K562 (cell line): ENCODE results near the gene COMTD1. TPM values are rescaled to one million over a fixed set of nuclear protein-coding genes. Genes with fewer than 3 reads are reported as not detected.

ENCODE experiments used
- ARNT ChIP-seq, 2 experiments: fragments of 450-650 bp; IDR thresholded peaks; 2 replicates each; pipeline ENCODE4 v1.6.1; 2016; ENCODE audit warnings: mild to moderate bottlenecking in 1 of 2
- ATF7 ChIP-seq: fragments of 450-650 bp; IDR thresholded peaks from 2 replicates; pipeline ENCODE4 v1.7.1; 2014; ENCODE audit warnings: mild to moderate bottlenecking, moderate library complexity
- CGGBP1 ChIP-seq: fragments of 250-450 bp; sonication (Bioruptor Pico); IDR thresholded peaks from 2 replicates; pipeline ENCODE4 v1.9.0; 2021; ENCODE audit warnings: mild to moderate bottlenecking
- CTBP1 ChIP-seq: fragments of 450-650 bp; IDR thresholded peaks from 2 replicates; pipeline ENCODE4 v1.6.1; 2016; ENCODE audit warnings: borderline replicate concordance
- CTCFL ChIP-seq: IDR thresholded peaks from 2 replicates; pipeline ENCODE4 v1.6.1; 2011; ENCODE audit warnings: borderline replicate concordance, low read depth, mild to moderate bottlenecking, moderate library complexity, low read length; ENCODE audit not compliant: insufficient read depth, poor library complexity, severe bottlenecking
- FOS ChIP-seq: IDR thresholded peaks from 3 replicates; pipeline ENCODE4 v1.6.1; 2011; ENCODE audit not compliant: insufficient read length; ENCODE audit errors: extremely low read depth
- FOSL1 ChIP-seq: fragments of 200-800 bp; sonication (Bioruptor generic); conservative IDR thresholded peaks from 2 replicates; pipeline ENCODE4 v1.6.1; 2016; ENCODE audit warnings: missing genetic modification characterization, missing compliant biosample characterization
- FOXJ3 ChIP-seq: sonication (generic); formaldehyde crosslinking; IDR thresholded peaks from 2 replicates; pipeline ENCODE4 v1.4.0; 2020; ENCODE audit warnings: mild to moderate bottlenecking, missing genetic modification reagents
- FOXK2 ChIP-seq, 2 experiments: fragments of 450-650 bp; IDR thresholded peaks in 1 of 2; conservative IDR thresholded peaks in 1 of 2; 2 replicates each; pipeline ENCODE4 v1.6.1; 2016; ENCODE audit warnings: low read depth in 2 of 2, mild to moderate bottlenecking in 1 of 2
- LARP7 ChIP-seq: fragments of 450-650 bp; IDR thresholded peaks from 2 replicates; pipeline ENCODE4 v1.6.1; 2016
- NFE2 ChIP-seq: IDR thresholded peaks from 2 replicates; pipeline ENCODE4 v1.6.1; 2014; ENCODE audit warnings: antibody characterized with exemption, low read depth
- NR3C1 ChIP-seq: sonication (generic); formaldehyde crosslinking; IDR thresholded peaks from 2 replicates; pipeline ENCODE4 v1.8.1; 2022; ENCODE audit warnings: missing genetic modification reagents
- POLR2A ChIP-seq: fragments of 450-650 bp; conservative IDR thresholded peaks from 2 replicates; pipeline ENCODE4 v1.6.1; 2016
- RAD21 ChIP-seq, 2 experiments: fragments of 250-450 bp in 1 of 2; fragments of 450-650 bp in 1 of 2; sonication (Bioruptor Pico) in 1 of 2; formaldehyde crosslinking in 1 of 2; IDR thresholded peaks in 1 of 2; conservative IDR thresholded peaks in 1 of 2; 2 replicates each; pipeline versions ENCODE4 v1.4.0 to v1.8.0; 2020 to 2022; ENCODE audit warnings: mild to moderate bottlenecking in 2 of 2, moderate library complexity in 1 of 2
- STAT5B ChIP-seq: fragments of 250-450 bp; sonication (Bioruptor Pico); IDR thresholded peaks from 2 replicates; pipeline ENCODE4 v1.8.0; 2021; ENCODE audit warnings: mild to moderate bottlenecking, inconsistent platforms
- SUPT5H ChIP-seq: fragments of 450-650 bp; IDR thresholded peaks from 2 replicates; pipeline ENCODE4 v1.6.1; 2016
- TEAD4 ChIP-seq, 2 experiments: sonication (generic) in 1 of 2; formaldehyde crosslinking in 1 of 2; IDR thresholded peaks; 2 replicates each; pipeline versions ENCODE4 v1.6.1 to v1.8.0; 2012 to 2022; ENCODE audit warnings: borderline replicate concordance in 1 of 2, inconsistent platforms in 1 of 2, low read length in 1 of 2, mild to moderate bottlenecking in 1 of 2, missing genetic modification reagents in 1 of 2
- YY1 ChIP-seq, 3 experiments: IDR thresholded peaks; 2 replicates each; pipeline ENCODE4 v1.6.1; 2011; ENCODE audit warnings: low read length in 2 of 3, mild to moderate bottlenecking in 2 of 3, moderate library complexity in 2 of 3, borderline replicate concordance in 1 of 3, control low read depth in 1 of 3, low read depth in 1 of 3; ENCODE audit not compliant: insufficient read depth in 3 of 3, insufficient replicate concordance in 2 of 3, control insufficient read depth in 1 of 3, insufficient read length in 1 of 3; ENCODE audit errors: extremely low read depth in 1 of 3
- ZNF239 ChIP-seq: fragments of 250-450 bp; sonication (Bioruptor Pico); IDR thresholded peaks from 2 replicates; pipeline ENCODE4 v1.4.0; 2020; ENCODE audit warnings: mild to moderate bottlenecking
- ZNF766 ChIP-seq: fragments of 200-800 bp; sonication (Bioruptor generic); conservative IDR thresholded peaks from 2 replicates; pipeline ENCODE4 v1.6.1; 2016; ENCODE audit warnings: missing genetic modification characterization, missing compliant biosample characterization
- polyA plus RNA-seq, 8 experiments: library from polyadenylated mRNA; depleted of rRNA in 4 of 8; stranded (reverse) in 5 of 8; unstranded in 3 of 8; fragments of >200 nt; fragmentation: Nextera tagmentation in 2 of 8; fragmentation: Illumina TruSeq in 1 of 8; extraction: Ambion mirVana in 2 of 8; extraction: Trizol in 1 of 8; gene quantifications; 2 replicates each; pipeline versions ENCODE4 v1.2.1 to v1.2.3, GENCODE V29; 2011 to 2014; ENCODE audit warnings: inconsistent platforms in 1 of 8, missing spikeins in 1 of 8
- total RNA-seq, 7 experiments: library from RNA; depleted of rRNA in 6 of 7; stranded (reverse); fragments of >200 nt in 6 of 7; fragmentation: Illumina TruSeq in 2 of 7; extraction: Trizol in 2 of 7; gene quantifications; 2 replicates each; pipeline versions ENCODE4 v1.2.1 to v1.2.3, GENCODE V29; 2011 to 2021; ENCODE audit warnings: low replicate concordance in 1 of 7
- TF ChIP-seq, protein P1 (sequence below): fragments of 450-650 bp; IDR thresholded peaks from 2 replicates; pipeline ENCODE4 v1.7.1; 2018; ENCODE audit warnings: mild to moderate bottlenecking, low read depth; ENCODE audit not compliant: partially characterized antibody
- TF ChIP-seq, protein P2 (sequence below), 2 experiments: fragments of 450-650 bp; conservative IDR thresholded peaks; 2 replicates each; pipeline ENCODE4 v1.6.1; 2017; ENCODE audit warnings: mild to moderate bottlenecking in 2 of 2, moderate library complexity in 2 of 2

The COMTD1 gene
- total and polyA plus RNA-seq, 9 of the 15 experiments (the other 6 are each of a cell fraction or from before 2014, with no cell fraction given) = 0.41 to 112 (median 13.7) TPM

GRCh38 chr10:75230600-75231038, 5.1 kb downstream of the COMTD1 start (continued):
- peak; percentile 91 for TF ChIP-seq CTCFL
- TF ChIP-seq NR3C1 (CRISPR knock-in tag) = no peak
- TF ChIP-seq ARNT (IDR thresholded peaks at IDR 0.05) = peak in 1 of 2 experiments; percentile 74; a peak in 2 of 4 replicates
- TF ChIP-seq ZNF239 (CRISPR knock-in tag) = no peak
- TF ChIP-seq NFE2 = 0 out of 2 replicates have a peak, but pooled peaks have one; percentile 46
- no peak for TF ChIP-seq ZNF766 (CRISPR knock-in tag)
- TF ChIP-seq FOXJ3 (CRISPR knock-in tag) = no peak
- peak in 1 of 3 experiments; percentile 15 for TF ChIP-seq YY1 (IDR thresholded peaks at IDR 0.05; ENCODE audit: borderline replicate concordance in 1 of 3, control insufficient read depth in 1 of 3, extremely low read depth in 1 of 3, insufficient read depth in 3 of 3, insufficient read length in 1 of 3, insufficient replicate concordance in 2 of 3, low read depth in 1 of 3, low read length in 2 of 3)
- TF ChIP-seq LARP7 = no peak
- peak; percentile 36; the same call in 1 of the 2 replicates for TF ChIP-seq CTBP1
- 0 out of 2 replicates have a peak, but pooled peaks have one; percentile 25 for TF ChIP-seq CGGBP1 (CRISPR knock-in tag)
- peak; percentile 45; the same call in 1 of the 2 replicates for TF ChIP-seq POLR2A
- TF ChIP-seq, protein P1, sequence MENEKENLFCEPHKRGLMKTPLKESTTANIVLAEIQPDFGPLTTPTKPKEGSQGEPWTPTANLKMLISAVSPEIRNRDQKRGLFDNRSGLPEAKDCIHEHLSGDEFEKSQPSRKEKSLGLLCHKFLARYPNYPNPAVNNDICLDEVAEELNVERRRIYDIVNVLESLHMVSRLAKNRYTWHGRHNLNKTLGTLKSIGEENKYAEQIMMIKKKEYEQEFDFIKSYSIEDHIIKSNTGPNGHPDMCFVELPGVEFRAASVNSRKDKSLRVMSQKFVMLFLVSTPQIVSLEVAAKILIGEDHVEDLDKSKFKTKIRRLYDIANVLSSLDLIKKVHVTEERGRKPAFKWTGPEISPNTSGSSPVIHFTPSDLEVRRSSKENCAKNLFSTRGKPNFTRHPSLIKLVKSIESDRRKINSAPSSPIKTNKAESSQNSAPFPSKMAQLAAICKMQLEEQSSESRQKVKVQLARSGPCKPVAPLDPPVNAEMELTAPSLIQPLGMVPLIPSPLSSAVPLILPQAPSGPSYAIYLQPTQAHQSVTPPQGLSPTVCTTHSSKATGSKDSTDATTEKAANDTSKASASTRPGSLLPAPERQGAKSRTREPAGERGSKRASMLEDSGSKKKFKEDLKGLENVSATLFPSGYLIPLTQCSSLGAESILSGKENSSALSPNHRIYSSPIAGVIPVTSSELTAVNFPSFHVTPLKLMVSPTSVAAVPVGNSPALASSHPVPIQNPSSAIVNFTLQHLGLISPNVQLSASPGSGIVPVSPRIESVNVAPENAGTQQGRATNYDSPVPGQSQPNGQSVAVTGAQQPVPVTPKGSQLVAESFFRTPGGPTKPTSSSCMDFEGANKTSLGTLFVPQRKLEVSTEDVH = peak; percentile 41
- TF ChIP-seq FOSL1 = 0 out of 2 replicates have a peak, but pooled peaks have one; percentile 12
- 0 out of 2 replicates have a peak, but pooled peaks have one; percentile 35 for TF ChIP-seq TEAD4 (IDR thresholded peaks at IDR 0.05; ENCODE audit: low read length)
- no peak for TF ChIP-seq TEAD4 (CRISPR knock-in tag; IDR thresholded peaks at IDR 0.05; ENCODE audit: borderline replicate concordance)
- peak; percentile 74 to 84 for TF ChIP-seq RAD21 (CRISPR knock-in tag; conservative IDR thresholded peaks at IDR 0.05 in 1 of 2, IDR thresholded peaks at IDR 0.05 in 1 of 2)
- TF ChIP-seq FOS = no peak
- TF ChIP-seq FOXK2 (conservative IDR thresholded peaks at IDR 0.05 in 1 of 2, IDR thresholded peaks at IDR 0.05 in 1 of 2; ENCODE audit: low read depth in 2 of 2) = no peak
- peak; percentile 75 for TF ChIP-seq SUPT5H
- 0 out of 2 replicates have a peak, but pooled peaks have one; percentile 40 for TF ChIP-seq ATF7
- no peak for TF ChIP-seq STAT5B (CRISPR knock-in tag)
- TF ChIP-seq, protein P2, sequence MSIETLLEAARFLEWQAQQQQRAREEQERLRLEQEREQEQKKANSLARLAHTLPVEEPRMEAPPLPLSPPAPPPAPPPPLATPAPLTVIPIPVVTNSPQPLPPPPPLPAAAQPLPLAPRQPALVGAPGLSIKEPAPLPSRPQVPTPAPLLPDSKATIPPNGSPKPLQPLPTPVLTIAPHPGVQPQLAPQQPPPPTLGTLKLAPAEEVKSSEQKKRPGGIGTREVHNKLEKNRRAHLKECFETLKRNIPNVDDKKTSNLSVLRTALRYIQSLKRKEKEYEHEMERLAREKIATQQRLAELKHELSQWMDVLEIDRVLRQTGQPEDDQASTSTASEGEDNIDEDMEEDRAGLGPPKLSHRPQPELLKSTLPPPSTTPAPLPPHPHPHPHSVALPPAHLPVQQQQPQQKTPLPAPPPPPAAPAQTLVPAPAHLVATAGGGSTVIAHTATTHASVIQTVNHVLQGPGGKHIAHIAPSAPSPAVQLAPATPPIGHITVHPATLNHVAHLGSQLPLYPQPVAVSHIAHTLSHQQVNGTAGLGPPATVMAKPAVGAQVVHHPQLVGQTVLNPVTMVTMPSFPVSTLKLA (conservative IDR thresholded peaks at IDR 0.05) = 0 out of 4 replicates have a peak, but pooled peaks of 1 of the 2 experiments have one; percentile 24
